ENCODE data around the gene CGNL1. TPM values are rescaled to one million over a fixed set of nuclear protein-coding genes. Genes with fewer than 3 reads are reported as not detected.

The CGNL1 gene
- total and polyA plus RNA-seq, 10 of the 15 experiments (the other 5 are each of a cell fraction or from before 2014, with no cell fraction given), result under 0.01 to 0.27 (median 0.04) TPM; not detected in 3

DNA sequence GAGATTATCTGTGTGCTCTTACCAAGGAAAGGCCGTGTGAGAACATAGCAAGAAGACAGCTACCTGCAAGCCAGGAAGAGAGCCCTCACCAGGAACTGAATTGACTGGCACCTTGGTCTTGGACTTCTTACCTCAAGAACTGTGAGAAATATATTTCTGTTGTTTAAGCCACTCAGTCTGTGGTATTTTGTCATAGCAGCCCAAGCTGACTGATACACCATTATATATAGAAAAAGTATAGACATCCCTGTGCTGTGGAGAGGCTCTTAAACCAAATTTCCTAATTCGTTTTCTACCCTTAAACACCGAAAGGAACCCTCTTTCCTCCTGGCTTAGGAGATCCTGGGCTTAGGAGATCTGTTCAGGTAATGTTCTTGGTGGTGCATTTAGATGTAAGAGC lies 44.8 kb downstream of the CGNL1 start:
- no TSS peak for BruUV-seq (replicated peaks)
- FAIRE-seq (no peak), DNase-seq (ENCODE audit: low read depth, low spot score) (no peak)

More for the DNA sequence above, 44.8 kb downstream of the CGNL1 start:
- SMC1A ChIA-PET (ENCODE audit: uncharacterized antibody, unreplicated experiment), result no interaction called here
- intact Hi-C loops (cut with micrococcal nuclease; ENCODE audit: unreplicated experiment) (no loop called here), in situ Hi-C loops (cut with MboI) (no loop called here)
- H3K4me1 ChIP-seq (ENCODE audit: control insufficient read depth, insufficient read depth, low read length), result no peaks in the 10 kb centered on the region
- POLR2A ChIA-PET, result interaction anchor here (0.6 kb wide), 1 partner anchor 14 kb away, joined by 6 read pairs; no protein-coding TSS in a partner anchor
- no peak overlapping the region for H3K4me2 ChIP-seq (ENCODE audit: control insufficient read depth, insufficient read depth)
- 16% methylated on average over 3 of the region's 3 CpGs for WGBS (ENCODE audit: insufficient coverage, insufficient replicate concordance, low lambda C conversion rate, missing lambda C conversion rate)
- CTCF ChIA-PET, result interaction anchor here (1.5 kb wide), 1 partner anchor 10 kb away, joined by 4 read pairs; no protein-coding TSS in a partner anchor
- H4K20me1 ChIP-seq (ENCODE audit: control insufficient read depth, insufficient read depth), result no peaks in the 10 kb centered on the region
- no peak overlapping the region for H3K9ac ChIP-seq (ENCODE audit: control insufficient read depth, insufficient read depth, low read length)
- no peak overlapping the region for H3K27ac ChIP-seq (ENCODE audit: control insufficient read depth, insufficient read depth)
- RAD21 ChIA-PET (ENCODE audit: unreplicated experiment), result no interaction called here
- H3K4me3 ChIP-seq, result no peak overlapping the region
- no peak for ATAC-seq
- no peaks in the 10 kb centered on the region for H3K27me3 ChIP-seq (replicated peaks in 1 of 2; ENCODE audit: control insufficient read depth in 2 of 2, insufficient read depth in 2 of 2, low read length in 1 of 2)
- no peaks in the 10 kb centered on the region for H3K9me3 ChIP-seq (replicated peaks; ENCODE audit: control insufficient read depth, insufficient read depth, low read length)
- no peak overlapping the region for H2AFZ ChIP-seq (ENCODE audit: control insufficient read depth, low read depth, low read length)
- no peaks in the 10 kb centered on the region for H3K79me2 ChIP-seq (ENCODE audit: control insufficient read depth, insufficient read depth, low read length)
- no peak for TF ChIP-seq NR2C1 (IDR thresholded peaks at IDR 0.05)
- TF ChIP-seq NFXL1 (IDR thresholded peaks at IDR 0.05; ENCODE audit: borderline replicate concordance), result no peak
- no peak for TF ChIP-seq PBX3 (IDR thresholded peaks at IDR 0.05; ENCODE audit: insufficient replicate concordance, low read depth, low read length)
- TF ChIP-seq KAT2A (conservative IDR thresholded peaks at IDR 0.05; ENCODE audit: control insufficient read depth, low read depth, low read length), result no peak
- no peak for TF ChIP-seq ZNF217 (IDR thresholded peaks at IDR 0.05)
- TF ChIP-seq POLR2A (IDR thresholded peaks at IDR 0.05; ENCODE audit: low read depth, low read length), result no peak
- TF ChIP-seq, protein P1, sequence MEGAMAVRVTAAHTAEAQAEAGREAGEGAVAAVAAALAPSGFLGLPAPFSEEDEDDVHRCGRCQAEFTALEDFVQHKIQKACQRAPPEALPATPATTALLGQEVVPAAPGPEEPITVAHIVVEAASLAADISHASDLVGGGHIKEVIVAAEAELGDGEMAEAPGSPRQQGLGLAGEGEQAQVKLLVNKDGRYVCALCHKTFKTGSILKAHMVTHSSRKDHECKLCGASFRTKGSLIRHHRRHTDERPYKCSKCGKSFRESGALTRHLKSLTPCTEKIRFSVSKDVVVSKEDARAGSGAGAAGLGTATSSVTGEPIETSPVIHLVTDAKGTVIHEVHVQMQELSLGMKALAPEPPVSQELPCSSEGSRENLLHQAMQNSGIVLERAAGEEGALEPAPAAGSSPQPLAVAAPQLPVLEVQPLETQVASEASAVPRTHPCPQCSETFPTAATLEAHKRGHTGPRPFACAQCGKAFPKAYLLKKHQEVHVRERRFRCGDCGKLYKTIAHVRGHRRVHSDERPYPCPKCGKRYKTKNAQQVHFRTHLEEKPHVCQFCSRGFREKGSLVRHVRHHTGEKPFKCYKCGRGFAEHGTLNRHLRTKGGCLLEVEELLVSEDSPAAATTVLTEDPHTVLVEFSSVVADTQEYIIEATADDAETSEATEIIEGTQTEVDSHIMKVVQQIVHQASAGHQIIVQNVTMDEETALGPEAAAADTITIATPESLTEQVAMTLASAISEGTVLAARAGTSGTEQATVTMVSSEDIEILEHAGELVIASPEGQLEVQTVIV (IDR thresholded peaks at IDR 0.05; ENCODE audit: borderline replicate concordance, partially characterized antibody), result no peak
- H3K36me3 ChIP-seq (ENCODE audit: control insufficient read depth in 2 of 2, insufficient read depth in 2 of 2, low read length in 1 of 2), result no peaks in the 10 kb centered on the region

Data from GM12878 (cell line).